ENCODE results near the gene MAD1L1.

MAD1L1 gene

DNA sequence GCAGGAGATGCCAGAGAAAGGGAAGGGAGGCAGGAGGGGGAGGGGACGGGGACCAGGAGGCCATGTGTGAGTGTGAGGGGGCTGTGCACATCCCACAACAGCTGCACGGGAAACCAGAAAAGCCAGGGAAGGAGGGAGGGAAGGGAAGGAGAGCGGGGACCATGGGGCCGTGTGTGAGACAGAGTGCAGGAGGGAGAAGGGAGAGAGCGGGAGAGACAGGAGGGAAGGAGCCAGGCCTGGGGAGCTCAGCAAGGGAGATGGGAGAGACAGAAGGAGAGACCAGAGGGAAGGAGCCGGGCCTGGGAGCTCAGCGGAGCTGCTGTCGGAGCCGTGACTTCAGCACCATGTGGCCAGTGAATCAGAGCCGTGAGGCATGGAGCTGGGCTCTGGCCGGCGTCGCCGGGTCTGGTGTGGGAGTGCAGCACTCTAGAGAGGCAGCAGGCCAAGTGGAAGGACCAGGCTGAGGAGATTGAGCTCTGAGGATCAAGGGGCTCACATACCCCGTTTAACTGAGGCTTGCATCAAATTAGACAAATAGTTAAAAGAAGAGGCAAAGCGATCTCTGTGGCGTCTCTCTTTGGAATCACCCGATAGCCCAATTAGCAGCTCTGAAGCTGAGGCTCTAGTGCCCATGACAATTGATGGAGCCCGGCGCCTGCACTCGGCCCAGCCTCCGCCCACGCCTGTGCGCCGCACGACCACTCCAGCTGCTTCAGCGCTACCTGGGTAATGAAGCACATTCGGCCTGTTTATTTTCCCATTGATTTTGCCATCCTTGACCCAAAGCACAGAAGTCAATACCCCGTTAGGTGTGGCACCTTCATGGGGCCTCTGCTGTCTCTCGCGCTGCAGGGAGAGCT lies 150.4 kb downstream of the MAD1L1 start:
- no peak for DNase-seq

DNA sequence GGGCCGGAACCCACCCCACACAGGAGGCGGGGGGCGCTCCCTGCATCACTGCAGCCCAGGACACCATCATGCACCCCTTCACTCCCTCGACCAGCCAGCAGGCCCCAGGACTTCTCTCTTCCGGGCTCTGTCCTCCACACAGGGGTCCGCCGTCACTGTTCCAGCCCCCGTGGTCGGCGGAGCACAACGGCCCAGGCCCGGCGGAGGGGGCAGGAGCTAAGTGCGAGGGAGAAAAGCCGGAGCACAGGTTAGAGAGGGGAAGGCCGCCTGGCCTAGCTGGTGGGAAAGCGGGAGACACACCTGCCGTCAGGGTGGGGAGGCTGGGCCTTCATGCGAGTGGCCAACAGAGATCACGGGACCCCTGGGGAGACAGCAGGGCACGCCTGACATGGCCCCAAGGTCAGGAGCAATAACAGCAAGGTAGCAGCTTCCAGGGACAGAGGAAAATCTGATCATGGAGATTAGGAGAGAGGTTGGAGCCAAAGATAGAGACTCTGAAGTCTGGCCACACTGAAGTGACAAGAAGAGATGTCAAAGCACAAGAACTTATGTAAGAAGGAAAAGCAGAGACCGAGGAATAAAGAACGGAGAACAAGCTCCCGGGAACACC lies 151.1 kb downstream of the MAD1L1 start:
- DNase-seq: no peak

DNA sequence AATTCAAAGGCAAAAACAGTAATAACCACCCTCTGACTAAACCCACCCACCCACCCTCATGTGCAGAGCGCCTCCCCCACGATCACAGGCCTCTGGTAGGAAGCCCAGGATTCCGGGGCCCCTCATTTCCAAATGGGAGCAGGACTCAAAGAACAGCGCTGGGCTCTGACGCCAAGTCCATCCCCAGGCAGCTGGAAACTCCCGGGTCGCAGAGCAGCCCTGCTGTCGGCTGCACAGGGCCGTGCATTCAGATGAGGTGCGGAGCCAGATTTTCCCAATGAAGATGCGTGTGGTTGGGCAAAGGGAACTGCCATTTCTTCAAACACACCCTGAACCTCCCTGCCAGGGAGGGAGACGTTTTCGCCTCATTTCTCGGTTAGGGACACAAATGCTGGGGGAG lies 152.3 kb downstream of the MAD1L1 start:
- DNase-seq: no peak

DNA sequence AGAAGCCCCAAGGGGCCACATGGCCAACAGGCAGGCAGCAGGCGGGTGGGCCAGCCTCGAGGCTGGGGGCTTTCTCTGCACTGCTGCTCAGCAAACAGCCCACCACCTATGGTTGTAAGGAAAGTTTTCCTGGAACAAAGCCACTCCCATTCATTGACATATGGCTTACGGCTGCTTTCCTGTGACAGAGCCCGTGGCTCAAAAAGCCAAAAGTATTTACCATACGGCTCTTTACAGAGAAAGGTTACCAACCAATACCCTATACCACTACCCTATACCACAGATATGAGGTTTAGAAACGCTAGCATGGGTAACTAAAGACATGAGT lies 152.7 kb downstream of the MAD1L1 start:
- DNase-seq: no peak

DNA sequence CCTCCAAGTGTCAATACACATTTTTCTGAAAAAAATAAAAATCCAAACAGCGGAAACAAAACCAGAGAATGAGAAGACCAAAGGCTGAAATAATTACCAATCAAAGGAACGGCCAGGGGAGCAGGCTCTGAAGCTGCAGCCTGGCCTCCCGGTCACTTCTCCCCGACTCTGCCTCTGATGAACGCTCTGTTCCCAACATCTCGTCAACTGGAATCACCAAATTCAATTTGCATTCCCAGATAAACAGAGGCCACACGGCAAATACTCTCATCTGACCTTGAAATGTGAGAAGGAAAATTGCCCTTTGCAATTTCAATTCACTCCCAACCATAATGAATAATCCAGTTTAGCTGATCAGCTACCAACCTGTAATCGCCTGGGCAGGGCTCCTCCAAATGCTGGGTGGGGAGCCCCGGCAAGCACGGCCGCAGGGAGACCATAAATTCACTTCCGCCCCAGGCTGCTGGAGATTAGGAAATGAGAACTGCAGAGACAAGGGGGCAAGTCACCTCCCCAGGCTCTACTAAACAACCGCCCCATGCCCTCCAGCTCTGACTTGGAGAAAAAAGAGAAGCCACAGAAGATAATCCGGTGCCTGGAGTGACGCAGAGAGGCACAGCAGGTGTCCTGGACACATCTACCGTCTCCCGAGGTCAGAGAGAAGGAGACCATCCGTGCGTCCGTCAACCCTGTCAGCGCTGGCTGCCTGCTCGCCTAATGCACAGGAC lies 153.2 kb downstream of the MAD1L1 start:
- DNase-seq: no peak

DNA sequence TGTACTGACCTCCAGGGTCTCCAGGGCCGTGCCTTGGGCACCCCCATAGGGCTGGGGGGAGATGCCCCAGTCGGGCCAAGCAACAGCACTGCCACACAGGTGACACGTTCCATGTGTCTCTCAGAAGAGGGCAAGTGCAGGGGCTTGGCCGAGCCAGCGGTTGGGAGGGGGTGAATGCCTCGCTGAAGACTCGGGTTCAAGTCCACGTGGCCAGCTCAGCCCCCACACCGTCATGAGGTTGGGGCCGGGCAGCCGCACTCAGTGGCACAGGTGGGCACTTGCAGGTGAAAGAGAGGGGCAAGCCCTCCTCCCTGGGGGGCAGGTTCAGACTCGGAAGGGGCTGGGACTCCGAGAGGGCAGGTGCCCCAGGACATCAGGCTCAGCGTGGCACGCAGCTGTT lies 153.8 kb downstream of the MAD1L1 start:
- DNase-seq: no peak

DNA sequence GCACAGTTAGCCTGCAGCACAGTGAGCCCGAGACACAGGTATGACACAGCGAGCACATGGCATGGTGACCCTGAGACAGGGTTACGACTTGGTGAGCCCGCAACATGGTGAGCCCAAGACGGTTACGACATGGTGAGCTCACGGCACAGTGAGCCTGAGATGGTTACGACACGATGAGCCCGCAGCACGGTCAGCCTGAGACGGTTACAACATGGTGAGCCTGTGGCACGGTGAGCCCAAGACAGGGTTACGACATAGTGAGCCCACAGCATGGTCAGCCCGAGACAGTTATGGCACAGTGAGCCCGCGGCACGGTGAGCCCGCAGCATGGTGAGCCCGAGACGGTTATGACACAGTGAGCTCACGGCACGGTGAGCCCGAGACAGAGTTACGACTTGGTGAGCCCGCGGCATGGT lies 156.1 kb downstream of the MAD1L1 start:
- no peak for DNase-seq

DNA sequence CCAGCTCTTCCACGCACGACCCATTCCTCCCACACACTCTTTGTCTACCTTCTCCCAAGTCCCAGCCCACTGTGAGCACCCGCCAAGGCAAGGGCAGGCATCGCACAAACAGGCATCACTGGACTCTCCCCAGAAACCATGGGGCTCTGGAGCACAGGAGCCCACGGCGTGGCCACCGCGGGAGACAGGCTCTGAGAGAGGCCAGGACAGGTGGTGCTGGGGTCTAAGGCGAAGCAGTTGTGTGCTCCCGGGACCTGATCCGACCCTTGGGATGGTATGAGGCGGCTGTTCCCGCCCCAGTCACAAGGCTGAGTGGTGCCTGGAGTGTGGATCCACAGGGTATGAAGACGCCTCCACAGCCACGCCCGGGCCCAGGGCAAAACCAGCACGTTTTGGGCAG lies 156.9 kb downstream of the MAD1L1 start:
- no peak for DNase-seq

DNA sequence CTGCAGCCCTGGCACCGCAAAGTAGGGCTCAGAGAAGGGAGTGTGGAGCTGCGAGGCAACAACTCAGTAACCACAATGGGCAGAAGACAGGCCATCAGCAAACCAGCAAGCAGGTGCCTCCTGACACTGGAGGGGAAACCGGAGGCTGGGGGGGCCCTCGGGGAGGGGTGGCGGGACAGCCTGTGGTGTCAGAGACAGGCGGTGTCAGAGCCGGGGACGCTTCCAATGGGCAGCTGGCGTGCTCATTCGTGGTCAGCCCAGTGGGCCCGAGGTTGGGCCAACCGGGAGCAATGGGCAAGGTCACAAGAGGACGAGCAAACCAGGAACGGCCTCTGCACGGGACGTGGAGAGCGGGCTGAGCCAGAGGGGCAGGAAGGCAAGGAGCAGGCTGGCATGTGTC lies 158.1 kb downstream of the MAD1L1 start:
- DNase-seq: no peak

DNA sequence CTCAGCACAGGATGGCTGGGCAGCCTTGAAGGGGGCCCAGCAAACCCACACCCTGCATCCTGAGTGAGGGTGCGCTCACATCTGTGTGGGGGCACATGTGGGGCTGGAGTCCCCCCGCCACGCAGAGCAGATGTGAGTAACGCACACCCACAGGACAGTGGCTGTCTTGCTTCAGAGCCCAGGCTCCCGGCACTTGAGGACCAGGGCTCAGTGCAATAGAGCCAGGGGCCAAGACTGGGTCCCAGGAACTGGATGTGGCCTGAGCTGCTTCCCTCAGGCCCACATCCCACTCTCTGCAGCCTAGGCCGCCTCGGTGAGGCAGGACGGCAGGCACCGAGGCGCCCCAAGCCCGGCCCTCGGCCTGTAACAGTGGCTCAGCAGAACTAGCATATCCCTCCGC lies 159.9 kb downstream of the MAD1L1 start:
- DNase-seq: no peak

DNA sequence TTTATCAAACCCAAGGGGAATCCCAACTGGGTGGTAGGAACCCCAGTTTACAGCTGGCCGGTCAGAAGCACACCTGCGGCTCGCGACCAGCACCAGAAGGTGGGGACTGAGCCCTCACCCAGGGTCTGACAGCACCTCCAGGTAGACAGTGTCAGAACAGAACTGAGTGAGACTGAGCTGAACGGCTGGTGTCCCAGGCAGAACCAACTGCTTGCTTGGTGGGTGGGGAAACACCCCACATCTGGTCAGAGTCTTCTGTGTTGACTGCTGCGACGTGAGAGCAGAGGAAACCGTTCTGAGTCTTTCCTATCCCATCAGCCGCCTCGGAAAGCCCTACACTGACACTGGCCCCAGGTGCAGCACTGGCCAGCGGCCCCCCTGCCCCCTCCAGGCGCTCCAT lies 160.7 kb downstream of the MAD1L1 start:
- no peak for DNase-seq

DNA sequence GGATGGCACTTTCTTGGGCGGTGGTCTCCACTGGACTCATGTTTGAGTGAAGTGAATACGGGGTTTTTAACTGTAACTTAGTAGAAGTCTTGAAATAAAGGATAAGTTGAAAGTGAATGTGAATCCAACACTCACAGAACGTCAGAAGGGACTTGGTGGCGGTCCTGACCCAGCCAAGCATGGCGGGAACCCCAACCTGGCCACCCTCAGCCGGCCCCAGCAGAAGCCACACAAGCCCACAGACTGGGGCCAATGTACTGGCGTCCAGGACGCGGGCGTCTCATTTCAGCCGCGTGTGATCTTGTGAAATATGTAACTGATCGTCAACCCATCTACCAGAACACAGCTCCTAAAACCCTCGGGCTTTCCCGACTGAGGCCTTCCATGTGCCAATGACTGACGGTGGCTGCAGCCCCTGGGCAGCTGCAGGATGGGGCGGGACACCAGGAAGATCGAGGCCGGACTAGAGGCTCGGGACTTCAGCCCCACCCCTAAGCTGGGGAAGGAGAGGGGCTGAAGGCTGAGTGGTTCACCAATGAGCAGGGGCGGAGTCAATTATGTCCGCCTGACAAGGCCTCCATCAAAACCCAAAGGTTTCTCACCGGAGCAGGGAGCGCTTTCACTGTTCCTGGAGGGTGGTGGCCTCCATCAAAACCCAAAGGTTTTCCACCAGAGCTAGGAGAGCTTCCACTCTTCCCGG lies 161.5 kb downstream of the MAD1L1 start:
- no peak for DNase-seq

DNA sequence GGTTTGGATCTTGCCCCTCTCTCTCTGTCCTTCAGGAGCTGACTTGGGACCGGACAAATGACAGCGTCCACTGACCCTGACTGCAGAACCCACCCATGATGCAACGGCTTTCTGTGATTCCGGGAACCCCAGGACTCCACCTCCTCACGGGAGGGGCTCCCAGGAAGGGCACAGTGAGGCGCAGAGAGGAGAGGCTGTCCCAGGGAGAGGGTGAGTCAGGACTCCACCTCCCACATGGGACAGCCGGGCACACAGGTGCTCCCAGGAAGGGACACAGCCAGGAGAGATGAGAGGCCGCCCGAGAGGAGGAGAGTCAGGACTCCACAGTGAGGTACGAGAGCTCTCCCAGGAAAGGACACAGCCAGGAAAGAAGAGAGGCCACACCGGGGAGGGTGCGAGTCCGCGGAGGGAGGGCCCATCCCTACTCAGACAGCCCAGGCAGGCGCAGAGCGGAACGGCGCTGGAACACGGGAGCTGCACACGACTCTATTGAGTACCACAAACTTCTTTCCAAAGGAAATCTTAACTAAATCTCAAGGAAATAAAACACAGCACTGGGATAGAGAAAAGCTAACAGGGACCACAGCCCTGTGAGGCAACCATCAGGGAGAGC lies 162.5 kb downstream of the MAD1L1 start:
- DNase-seq: no peak

DNA sequence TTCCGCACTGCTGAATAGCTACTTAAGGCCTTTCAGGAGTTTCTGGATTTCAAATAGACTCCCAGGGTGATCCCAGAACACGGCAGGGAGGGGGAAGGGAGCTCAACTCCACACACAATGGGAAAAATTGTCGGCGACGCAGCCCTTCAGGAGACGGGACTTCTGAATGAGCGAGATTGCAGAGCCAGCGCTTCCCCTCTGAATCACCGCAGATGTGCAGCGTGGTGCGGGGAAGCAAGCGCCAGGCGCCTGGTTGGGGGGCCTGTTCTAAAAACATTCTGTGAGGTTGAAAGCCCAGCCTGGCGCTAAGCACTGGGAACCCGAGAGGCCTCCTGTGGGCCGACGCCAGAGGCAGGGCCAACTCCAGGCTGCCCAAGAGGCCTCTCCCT lies 163.3 kb downstream of the MAD1L1 start:
- DNase-seq: no peak

DNA sequence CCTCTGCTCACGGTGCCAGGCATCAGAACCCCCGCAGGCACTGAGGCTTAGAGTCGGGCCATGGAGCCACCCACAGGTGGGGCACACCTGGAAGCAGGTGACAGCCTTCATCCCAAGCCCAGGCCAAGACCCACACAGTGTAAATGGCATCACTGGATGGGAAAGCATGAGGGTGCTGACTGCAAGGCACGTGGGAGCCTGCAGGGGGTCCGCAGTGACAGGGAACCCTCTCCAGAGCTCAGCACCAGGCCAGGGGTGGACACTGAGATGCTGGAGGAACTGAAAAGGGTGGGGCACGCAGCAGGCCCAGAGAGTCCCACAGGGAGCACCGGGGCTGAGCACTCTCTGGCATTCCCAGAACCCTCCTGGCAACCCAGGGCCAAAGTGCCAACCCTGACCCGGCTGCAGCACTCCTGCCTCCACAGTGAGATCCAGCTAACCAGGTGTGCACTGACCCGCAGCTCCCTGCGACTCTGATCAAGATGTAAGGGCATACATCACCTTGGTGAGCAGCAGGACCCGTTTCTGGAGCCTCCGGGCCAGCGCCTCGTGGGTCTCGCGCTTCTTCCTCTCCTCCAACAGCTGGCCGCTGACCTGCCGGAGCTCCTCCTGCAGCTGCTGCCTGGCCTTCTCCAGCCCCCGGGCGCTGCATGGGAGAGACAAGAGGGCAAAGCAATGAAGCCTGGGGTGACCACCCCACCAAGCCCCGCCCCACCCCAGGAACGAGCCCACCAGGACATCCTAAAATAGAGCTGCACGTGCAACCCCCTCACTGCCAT lies 163.9 kb downstream of the MAD1L1 start:
- DNase-seq: no peak

DNA sequence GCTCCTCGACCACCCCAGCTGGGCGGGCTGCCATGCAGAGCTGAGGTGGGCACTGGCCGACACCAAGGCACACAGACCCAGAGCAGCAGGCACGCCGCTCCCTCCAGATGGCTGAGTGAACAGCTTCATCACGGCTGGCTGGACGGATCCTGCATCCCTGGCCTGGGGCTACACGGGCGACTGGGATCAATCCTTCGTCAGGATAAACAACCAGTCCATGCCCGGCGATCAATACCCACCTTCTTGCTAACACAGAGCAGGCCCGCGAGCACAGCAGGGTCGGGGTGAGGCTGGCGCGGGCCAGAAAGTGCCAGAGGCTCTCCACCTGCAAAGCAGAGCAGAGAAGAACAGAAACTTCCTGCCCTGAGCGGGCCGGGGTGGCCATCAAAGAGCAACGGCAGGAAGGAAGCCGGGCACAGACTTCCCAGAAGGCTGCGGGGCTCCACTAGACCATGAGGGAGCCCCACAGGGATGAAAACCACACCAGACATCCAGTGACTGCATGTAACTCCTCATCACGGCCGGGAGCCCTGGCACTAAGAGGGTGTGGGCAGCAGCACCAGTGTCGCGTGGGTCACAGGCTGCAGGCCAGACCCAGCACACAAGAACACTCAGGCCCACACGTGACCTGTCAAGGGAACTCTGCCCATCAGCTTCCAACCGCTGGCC lies 166.4 kb downstream of the MAD1L1 start:
- DNase-seq: no peak

DNA sequence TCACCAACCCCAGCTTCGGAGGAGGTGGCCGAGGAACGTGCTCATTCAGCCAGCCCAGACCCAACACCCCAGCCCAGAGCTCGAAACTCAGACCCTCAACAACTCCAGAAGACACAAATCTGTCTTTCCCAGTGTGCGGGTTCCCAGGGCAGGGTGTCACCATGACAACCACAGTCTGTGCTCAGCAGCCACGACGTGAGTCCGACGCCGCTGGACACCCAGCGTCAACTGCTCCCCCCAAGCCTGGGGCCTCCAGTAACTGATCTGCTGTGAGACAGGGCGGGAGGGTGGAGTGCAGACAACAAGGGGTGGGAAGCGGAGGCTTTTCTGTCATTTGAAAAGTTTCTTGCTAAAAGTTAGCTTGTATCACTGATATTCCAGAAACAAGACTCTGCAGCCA lies 167.2 kb downstream of the MAD1L1 start:
- no peak for DNase-seq

DNA sequence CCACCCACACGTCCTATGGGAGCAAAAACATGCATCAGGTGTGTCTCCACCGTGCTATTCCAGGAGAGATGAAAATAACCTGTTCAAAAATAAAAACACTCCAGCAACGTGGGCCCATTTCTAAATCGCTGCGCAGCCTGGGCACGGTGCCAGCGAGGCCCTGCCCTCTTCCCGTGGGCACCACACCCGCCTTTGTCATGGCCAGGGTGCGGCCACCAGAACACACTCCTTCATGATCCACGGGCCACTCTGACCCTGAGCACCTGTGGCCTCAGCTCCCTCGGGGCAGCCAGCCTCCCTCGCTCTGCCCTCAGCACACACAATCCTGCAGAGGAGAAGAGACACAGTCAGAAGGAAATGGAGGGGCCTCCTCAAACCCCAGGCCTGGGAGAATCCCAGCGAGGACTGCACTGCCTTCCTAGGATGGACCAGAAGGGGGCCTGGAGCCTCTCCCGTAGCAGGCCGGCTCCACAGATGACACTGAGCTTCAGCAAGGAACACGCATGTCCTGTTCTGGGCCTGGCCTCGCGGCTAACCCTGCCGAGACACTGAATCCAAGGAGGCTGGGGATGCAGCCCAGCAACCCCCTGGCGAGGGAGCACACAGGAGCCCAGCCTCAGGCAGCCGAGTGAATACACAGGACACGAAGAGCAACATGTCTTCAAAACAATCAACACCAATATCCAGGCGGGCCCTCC lies 169.0 kb downstream of the MAD1L1 start:
- no peak for DNase-seq

DNA sequence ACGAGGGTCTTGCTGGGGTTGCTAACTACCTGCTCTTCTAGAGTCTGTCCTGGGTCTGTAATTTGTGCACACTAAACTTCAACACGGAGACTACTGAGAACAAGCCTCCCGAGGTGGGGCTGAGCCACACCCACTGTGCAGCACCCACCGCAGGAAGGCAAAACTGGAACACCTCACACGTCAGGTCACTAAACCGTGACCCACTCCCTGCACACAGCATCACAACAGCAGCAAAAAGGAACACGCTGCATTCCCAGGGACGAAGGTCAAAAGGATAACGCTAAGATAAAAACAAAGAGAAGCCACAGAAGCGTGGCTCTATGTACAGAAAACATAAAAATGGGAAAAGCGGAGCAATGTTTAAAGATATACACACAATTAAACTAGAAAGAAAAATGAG lies 170.1 kb downstream of the MAD1L1 start:
- DNase-seq: no peak

DNA sequence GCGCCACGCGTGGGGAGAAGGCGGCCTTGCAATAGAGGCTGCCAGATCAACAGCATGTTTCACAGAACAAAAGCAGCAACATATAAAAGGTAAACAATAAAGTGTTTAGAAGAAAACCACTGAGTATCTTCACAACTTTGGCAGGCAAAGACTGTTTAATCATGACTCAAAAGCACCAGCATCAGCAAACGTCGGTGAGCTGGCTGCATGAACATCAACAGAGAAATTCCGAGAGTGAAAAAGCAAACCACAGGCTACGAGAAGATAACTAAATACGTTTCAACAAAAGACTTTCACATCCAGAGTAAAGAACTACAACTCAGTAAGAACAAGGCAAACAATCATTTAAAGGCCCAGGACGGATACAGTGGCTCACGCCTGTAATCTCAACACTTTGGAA lies 172.0 kb downstream of the MAD1L1 start:
- no peak for DNase-seq

All from activated T-cell treated with anti-CD3 and anti-CD28 coated beads for 4 hours (primary cell).